ENCODE data around the gene TAF1B.
"Not testable (repeated sequence)": the region's sequence is repeated elsewhere in the genome, so short reads cannot be mapped to it uniquely, and the experiment has no call there.

Gene TAF1B

GRCh38 chr2:9879455-9880194 is 36.4 kb downstream of the TAF1B start:
- FAIRE-seq (no peak), DNase-seq (ENCODE audit: low spot score) (no peak)

- DNase-seq (ENCODE audit: low spot score) = no peak
- FAIRE-seq = peak; percentile 23
Measured at GRCh38 chr2:9883897-9884296, 40.6 kb downstream of the TAF1B start.

DNA sequence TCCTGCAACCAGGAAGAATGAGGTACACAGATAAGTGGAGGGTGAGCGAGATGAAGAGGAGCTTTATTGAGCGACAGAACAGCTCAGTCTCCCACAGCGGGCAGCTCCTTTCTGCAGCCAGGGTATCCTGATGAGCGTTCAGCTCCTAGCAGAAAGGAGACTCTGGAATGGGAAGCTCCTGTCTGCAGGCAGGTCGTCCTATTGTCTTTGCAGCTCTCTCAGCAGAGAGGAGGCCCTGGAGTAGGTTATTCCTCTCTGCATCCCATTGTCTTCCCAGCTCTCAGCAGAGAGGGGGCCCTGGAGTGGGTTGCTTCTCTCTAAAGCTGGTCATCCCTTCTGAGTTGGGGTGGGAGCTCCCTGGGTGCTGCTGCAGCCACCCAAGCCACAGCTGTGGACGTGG is 41.2 kb downstream of the TAF1B start:
- DNase-seq (ENCODE audit: low spot score) (no peak), FAIRE-seq (peak; percentile 23)

GRCh38 chr2:9885036-9885684 is 41.9 kb downstream of the TAF1B start:
- FAIRE-seq = no peak
- DNase-seq (ENCODE audit: low spot score) = no peak

DNA sequence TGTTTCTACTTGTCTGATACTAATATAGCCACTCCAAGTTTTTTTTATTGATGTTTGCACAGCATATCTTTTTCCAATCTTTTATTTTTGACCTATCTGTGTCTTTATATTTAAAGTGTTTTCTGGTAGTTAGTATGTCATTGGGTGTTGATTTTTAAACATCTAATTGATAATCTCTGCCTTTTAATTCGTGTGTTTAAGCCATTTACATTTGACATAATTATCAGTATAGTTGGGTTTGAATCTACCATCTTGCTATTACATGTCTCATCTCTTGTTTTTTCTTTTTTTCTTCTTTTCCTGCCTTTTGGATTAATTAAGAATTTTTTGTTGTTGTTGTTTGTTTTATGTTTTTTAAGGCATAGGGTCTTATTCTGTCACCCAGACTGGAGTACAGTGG is 44.2 kb downstream of the TAF1B start:
- FAIRE-seq (no peak), DNase-seq (ENCODE audit: low spot score) (no peak)

- DNase-seq (ENCODE audit: low spot score) = no peak
- FAIRE-seq = peak; percentile 73
Measured at GRCh38 chr2:9889812-9890261, 46.6 kb downstream of the TAF1B start.

- DNase-seq (ENCODE audit: low spot score) = no peak
- FAIRE-seq = peak; percentile 89
Measured at GRCh38 chr2:9892236-9892635, 49.0 kb downstream of the TAF1B start.

DNA sequence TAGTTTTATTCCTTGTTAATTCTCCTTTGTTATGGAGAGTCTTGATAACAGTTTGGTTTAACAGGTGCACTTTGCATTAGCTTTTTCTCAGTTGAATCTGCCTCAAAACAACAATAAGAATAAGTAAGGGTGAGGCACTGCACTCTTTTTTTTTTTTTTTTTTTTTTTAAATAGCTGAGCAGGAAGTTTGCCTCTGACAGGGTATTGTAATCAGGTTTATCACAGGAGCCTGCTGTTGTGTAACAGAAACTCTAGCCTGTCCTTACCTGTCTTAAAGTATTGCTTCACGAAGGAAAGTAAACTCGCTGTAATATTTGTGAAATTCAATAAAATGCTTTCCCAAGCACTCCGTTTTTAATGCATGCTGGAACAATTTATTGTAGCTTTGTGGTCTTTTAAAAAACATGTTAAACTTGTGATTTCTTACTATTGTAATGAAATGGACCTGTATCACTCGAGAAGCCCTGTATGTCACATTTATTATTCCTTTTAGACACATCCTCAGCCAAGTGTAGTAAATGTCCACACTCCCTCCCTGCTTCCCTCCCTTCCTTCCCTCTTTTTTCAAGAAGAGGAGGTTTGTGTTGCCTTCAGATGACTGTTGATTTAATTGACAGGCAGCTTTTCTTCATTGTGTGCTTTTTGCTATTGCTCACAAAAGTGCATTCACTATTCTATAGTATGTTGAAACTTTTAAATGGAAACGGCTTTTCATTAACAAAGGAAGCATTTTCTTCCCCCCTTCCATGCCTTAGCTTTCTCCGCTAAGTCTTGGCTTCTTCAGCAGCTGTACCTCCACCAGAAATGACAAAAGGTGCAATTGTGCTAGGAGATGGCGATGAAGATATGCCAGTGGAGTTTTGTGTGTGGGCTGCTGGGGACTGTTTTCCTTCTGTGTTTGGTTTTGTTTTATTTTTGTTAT is 52.7 kb downstream of the TAF1B start:
- DNase-seq (ENCODE audit: low spot score) (no peak), FAIRE-seq (no peak)

DNA sequence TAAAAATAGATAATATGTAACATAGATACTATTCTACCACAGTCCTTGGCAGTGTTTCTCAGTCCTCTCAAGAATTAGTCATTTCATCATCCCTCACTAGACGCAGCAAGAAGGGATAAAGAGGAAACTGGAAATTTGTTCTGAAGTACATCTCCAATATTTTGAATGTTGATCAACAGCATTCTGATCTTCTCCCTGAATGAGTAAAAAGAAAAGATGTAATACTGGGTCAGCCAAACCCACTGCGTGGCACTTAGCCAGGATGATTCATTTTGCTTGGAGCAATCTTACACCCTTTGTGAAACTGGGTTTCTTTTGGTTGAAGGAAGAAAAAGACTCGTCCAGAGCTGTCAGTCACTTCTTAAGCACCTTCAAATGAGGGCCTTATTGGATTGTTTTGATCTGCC is 54.1 kb downstream of the TAF1B start:
- peak; percentile 75 for DNase-seq (ENCODE audit: low spot score)
- peak; percentile 71 for FAIRE-seq

- no peak for FAIRE-seq
Measured at GRCh38 chr2:9897846-9898245, 54.6 kb downstream of the TAF1B start.

GRCh38 chr2:9905413-9905812 is 62.1 kb downstream of the TAF1B start:
- FAIRE-seq (no peak), DNase-seq (ENCODE audit: low spot score) (no peak)

More at GRCh38 chr2:9897846-9898245, 54.6 kb downstream of the TAF1B start:
- DNase-seq (ENCODE audit: low spot score) = peak; percentile 10

DNA sequence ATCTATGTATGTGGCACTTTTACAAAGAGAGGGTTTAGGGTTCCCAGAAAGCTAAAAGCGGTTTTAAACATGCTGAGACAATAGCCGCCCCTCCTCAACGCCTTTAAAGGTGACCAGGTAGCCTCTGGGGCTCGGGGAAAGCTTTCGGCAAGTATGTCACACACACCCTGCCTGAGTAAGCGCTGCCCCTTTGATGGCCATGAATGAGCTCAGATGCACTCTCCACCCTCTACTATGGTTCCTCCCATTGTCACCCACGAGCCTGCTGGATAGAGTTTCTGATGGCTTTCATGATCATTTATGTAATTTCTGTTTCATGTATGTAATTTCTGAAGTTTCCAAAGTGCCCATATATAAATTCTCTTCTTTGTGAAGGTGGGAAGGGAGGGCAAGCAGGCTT is 64.1 kb downstream of the TAF1B start:
- FAIRE-seq = no peak
- DNase-seq (ENCODE audit: low spot score) = no peak

- no peak for FAIRE-seq
Measured at GRCh38 chr2:9908639-9909038, 65.4 kb downstream of the TAF1B start.

DNA sequence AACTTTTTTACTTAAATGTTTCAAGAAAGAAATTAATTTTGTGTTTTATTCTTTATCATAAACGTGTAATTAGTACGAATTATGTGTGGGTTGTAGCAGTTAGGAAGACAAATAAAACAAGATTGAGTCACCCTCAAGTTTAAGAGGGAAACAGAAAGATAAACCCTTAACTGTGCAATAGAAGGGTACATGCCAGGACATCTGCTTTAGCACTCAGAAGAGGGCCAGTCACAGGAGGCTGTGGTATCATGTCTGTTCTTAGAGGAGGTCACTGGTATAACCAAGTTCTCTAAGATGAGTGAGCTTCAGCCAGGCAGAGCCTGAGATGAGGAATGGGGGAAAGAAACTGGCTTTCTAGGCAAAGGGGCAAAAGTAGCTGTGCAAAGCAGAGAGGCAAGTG is 65.8 kb downstream of the TAF1B start:
- no peak for FAIRE-seq

More at GRCh38 chr2:9908639-9909038, 65.4 kb downstream of the TAF1B start:
- no peak for DNase-seq (ENCODE audit: low spot score)

GRCh38 chr2:9910699-9911098 is 67.4 kb downstream of the TAF1B start:
- no peak for DNase-seq (ENCODE audit: low spot score)
- no peak for FAIRE-seq

More for the DNA sequence above, 65.8 kb downstream of the TAF1B start:
- DNase-seq (ENCODE audit: low spot score) = no peak

GRCh38 chr2:9912468-9912867 is 69.2 kb downstream of the TAF1B start:
- FAIRE-seq (no peak), DNase-seq (ENCODE audit: low spot score) (no peak)

DNA sequence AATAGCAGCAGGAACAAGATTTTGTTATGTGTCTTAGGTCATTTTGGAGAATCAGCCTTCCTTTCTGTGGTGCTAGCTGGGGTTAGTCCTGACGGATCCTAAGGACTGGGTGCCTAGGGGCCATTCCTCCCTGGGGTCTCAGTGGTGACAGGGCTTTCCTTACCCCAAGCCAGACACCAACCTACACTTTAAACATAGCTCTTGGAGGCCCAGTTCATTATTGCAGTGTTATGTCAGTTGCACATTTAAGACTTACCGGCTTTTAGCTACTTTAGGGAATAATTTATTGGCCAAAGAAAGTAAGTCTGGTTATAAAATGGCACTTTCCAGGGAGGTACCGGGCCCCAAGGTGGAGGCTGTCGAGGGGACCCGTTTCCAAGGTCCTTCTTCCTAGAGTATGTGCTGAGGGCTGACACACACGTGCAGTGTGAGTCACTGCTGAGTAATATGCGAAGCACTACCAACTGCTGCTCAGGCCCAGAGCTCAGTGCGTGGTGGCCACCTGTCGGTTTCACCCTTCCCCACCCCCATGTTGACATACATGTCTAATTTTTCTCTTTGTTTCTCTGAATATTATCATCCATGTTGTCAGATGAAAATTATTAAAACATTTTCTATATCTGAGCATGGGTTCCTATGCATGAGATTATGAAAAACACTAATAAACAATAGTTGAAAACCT is 71.3 kb downstream of the TAF1B start:
- peak; percentile 93 for DNase-seq (ENCODE audit: low spot score)

DNA sequence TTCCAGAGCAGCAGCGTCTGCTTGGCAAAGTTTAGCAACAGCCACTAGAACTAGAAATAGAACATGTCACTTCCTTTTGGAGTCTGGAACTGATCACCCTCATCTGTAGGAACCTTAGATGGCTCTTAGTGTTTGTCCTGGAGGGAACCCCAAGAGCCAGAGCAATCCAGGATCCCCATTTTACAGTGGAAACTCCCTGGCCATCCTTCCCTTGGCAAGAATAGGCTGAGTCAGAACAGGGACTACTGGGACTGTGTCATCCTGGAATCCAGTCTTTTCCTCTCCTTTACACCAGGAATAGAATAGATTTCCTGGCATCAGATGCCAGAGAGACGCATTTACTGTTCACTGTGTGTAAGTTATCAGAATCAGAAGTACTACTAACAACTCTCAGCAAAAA is 75.0 kb downstream of the TAF1B start:
- FAIRE-seq (no peak), DNase-seq (ENCODE audit: low spot score) (no peak)

More for the DNA sequence above, 71.3 kb downstream of the TAF1B start:
- peak; percentile 44 for FAIRE-seq

DNA sequence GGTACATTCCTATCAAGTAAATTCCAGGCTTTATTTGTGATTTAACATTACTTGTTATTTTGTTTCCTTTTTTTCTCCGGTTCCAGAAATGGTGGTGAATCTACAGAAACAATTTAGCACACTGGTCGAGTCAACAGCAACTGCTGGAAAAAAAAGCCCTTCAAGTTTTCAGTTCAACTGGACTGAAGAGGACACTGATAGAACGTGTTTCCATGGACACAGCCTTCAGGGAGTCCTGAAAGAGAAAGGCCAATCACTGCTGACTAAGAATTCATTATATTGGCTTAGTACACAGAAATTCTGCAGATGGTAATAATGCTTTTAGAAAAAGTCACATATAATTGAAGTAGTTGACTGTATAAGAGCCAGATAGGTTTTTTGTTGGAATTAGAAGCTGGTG is 76.2 kb downstream of the TAF1B start:
- FAIRE-seq (no peak), DNase-seq (ENCODE audit: low spot score) (no peak)

DNA sequence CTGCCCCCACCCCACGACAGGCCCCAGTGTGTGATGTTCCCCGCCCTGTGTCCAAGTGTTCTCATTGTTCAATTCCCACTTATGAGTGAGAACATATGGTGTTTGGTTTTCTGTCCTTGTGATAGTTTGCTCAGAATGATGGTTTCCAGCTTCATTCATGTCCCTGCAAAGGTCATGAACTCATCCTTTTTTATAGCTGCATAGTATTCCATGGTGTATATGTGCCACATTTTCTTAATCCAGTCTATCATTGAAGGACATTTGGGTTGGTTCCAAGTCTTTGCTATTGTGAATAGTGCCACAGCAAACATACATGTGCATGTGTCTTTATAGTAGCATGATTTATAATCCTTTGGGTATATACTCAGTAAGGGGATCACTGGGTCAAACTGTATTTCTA is 83.7 kb downstream of the TAF1B start:
- not testable (repeated sequence) for FAIRE-seq; DNase-seq (ENCODE audit: low spot score)

GRCh38 chr2:9937258-9937657 is 94.0 kb downstream of the TAF1B start:
- DNase-seq (ENCODE audit: low spot score) = no peak
- FAIRE-seq = no peak
